Endodermal cell (in vitro differentiated cells): ENCODE measurements around the gene PC. TPM values are rescaled to one million over a fixed set of nuclear protein-coding genes. Genes with fewer than 3 reads are reported as not detected.
A peak's percentile ranks its signal among the peaks of the same experiment; 100 is the strongest.

Experiments used
- DNase-seq: peaks from one replicate; pipeline ENCODE4 v3.0.0-alpha.2; 2017
- H3K27ac ChIP-seq: 2 replicates; pipeline ENCODE4 v1.5.1; 2013; ENCODE audit warnings: mild to moderate bottlenecking, low read depth, low read length, moderate library complexity
- H3K27me3 ChIP-seq: 2 replicates; pipeline ENCODE4 v1.6.1; 2013; ENCODE audit warnings: mild to moderate bottlenecking, low read length, moderate library complexity; ENCODE audit not compliant: insufficient read depth, control insufficient read depth, poor library complexity, severe bottlenecking
- H3K36me3 ChIP-seq: 2 replicates; pipeline ENCODE4 v1.7.0; 2013; ENCODE audit warnings: mild to moderate bottlenecking, low read length, moderate library complexity; ENCODE audit not compliant: control insufficient read depth, insufficient read depth
- H3K4me1 ChIP-seq: one replicate; pipeline ENCODE4 v1.7.0; 2013; ENCODE audit warnings: low read length; ENCODE audit not compliant: control insufficient read depth, insufficient read depth
- H3K4me3 ChIP-seq: 2 replicates; pipeline ENCODE4 v1.5.1; 2013; ENCODE audit warnings: mild to moderate bottlenecking, low read length, moderate library complexity
- H3K9ac ChIP-seq: 2 replicates; pipeline ENCODE4 v1.6.1; 2013; ENCODE audit warnings: mild to moderate bottlenecking, low read length, moderate library complexity; ENCODE audit not compliant: poor library complexity, severe bottlenecking; ENCODE audit errors: extremely low read depth
- H3K9me3 ChIP-seq: 2 replicates; pipeline ENCODE4 v1.6.1; 2013; ENCODE audit warnings: mild to moderate bottlenecking, low read length, moderate library complexity; ENCODE audit not compliant: control insufficient read depth
- H3K27ac Mint-ChIP-seq: 2 replicates; pipeline ENCODE4 v1.8.0; 2020; ENCODE audit warnings: mixed read lengths
- H3K27me3 Mint-ChIP-seq: 2 replicates; pipeline ENCODE4 v1.8.0; 2021; ENCODE audit warnings: mild to moderate bottlenecking, mixed read lengths; ENCODE audit not compliant: insufficient read depth
- H3K36me3 Mint-ChIP-seq: 2 replicates; pipeline ENCODE4 v1.8.0; 2020; ENCODE audit warnings: low read depth, mixed read lengths
- H3K4me1 Mint-ChIP-seq: 2 replicates; pipeline ENCODE4 v1.8.0; 2020; ENCODE audit warnings: mixed read lengths
- H3K4me3 Mint-ChIP-seq: 2 replicates; pipeline ENCODE4 v1.8.0; 2020; ENCODE audit warnings: mild to moderate bottlenecking, moderate library complexity, mixed read lengths
- H3K9me3 Mint-ChIP-seq: 2 replicates; pipeline ENCODE4 v1.8.0; 2020; ENCODE audit warnings: mild to moderate bottlenecking, mixed read lengths
- CTCF ChIP-seq: fragments of 200-600 bp; sonication (generic); conservative IDR thresholded peaks from 2 replicates; pipeline ENCODE4 v1.5.0; 2021; ENCODE audit warnings: antibody characterized with exemption, mild to moderate bottlenecking
- WGBS, 2 experiments: methylation state at CpG; one replicate each; pipeline versions ENCODE4 v1.1.5 to v1.1.7; 2013; ENCODE audit warnings: missing lambda C conversion rate in 2 of 2, mixed read lengths in 1 of 2; ENCODE audit not compliant: insufficient coverage in 1 of 2, insufficient read length in 1 of 2; 5-methylcytosine and 5-hydroxymethylcytosine counted together
- total RNA-seq, 2 donors: library from RNA; stranded (reverse); fragmentation: NEBNext Ultra II Directional in 1 of 2; extraction: Animal tissue kit (Norgen Biotek cat#: 25700) in 1 of 2; gene quantifications; 2 replicates in 1 of 2; 3 replicates in 1 of 2; pipeline ENCODE4 v1.2.1, GENCODE V29; 2021

The PC gene
- total RNA-seq, 2 donors from 2014 or later, result 21.9 to 24.4 TPM

DNA sequence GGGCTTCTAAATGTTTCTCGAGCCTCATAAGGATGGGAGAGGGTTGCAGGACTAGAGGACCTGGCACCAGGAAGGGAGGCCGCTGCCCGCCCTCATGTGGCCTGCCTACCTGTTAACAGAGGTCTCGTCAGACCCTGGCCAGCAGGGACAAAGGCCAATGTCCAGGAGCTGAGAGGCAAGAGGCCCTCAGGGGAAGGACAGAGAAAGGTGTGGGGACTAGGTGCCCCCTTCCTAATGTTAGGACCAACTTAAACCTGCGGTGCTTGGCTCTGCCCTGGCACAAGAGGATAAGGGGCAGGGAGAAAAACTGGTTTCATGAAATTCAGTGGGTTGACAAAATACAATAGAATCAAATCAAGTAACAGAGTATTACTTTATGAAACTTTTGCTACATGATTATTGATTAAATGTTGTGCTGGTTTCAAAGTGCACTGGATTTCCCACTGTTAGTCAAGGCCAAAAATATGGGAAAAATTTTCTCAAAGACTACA, 44.8 kb upstream of the PC start:
- WGBS, 2 experiments, result 85 to 94% methylated on average over 3 to 5 of the region's 5 CpGs
- no peaks in the 10 kb centered on the region for H3K36me3 ChIP-seq
- H3K27me3 Mint-ChIP-seq, result no peaks in the 10 kb centered on the region
- no peak overlapping the region for H3K27ac ChIP-seq
- no peak overlapping the region for H3K4me3 ChIP-seq
- H3K4me1 ChIP-seq, result no peaks in the 10 kb centered on the region
- peak overlapping the region; percentile 44 for H3K27ac Mint-ChIP-seq
- no peaks in the 10 kb centered on the region for H3K36me3 Mint-ChIP-seq
- H3K4me3 Mint-ChIP-seq, result no peak overlapping the region
- no peak for TF ChIP-seq CTCF
- H3K4me1 Mint-ChIP-seq, result peaks cover 9% of the 10 kb centered on the region
- no peaks in the 10 kb centered on the region for H3K9me3 ChIP-seq
- H3K27me3 ChIP-seq, result no peaks in the 10 kb centered on the region
- peak; percentile 75 for DNase-seq
- H3K9ac ChIP-seq, result no peak overlapping the region
- no peaks in the 10 kb centered on the region for H3K9me3 Mint-ChIP-seq

DNA sequence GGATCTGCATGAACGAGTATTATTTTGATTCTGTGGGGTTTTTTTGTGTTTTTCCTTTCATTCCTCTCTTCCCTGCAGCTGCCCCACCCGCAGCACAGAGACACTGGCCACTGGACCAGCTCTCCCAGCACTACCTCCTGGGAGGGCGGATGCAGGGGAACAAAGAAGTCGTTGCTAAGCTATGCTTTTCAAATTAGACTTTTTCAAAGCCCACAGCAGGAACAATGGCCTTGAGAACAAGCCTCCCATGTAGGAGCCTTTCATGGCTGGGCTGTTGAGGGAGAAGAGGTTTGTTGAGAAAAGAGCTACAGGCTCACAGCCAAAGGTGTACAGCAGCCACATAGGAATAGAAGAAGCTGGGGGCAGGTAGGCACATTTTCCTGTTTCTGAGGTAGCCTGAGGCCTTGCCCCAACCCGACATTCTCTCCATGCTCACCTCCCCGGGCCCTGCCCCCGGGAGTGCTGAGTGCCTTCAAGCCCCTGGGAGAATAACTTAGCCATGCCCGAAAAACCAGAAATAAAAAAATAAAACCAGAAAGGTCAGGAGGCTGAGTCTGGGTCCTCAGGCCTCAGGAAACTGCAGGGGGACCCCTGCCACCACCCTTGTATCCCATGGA, 44.2 kb upstream of the PC start:
- Mint-ChIP-seq H3K27me3 (no peaks in the 10 kb centered on the region), H3K36me3 (no peaks in the 10 kb centered on the region), H3K27ac (peak overlapping the region; percentile 44), H3K4me1 (peaks cover 10% of the 10 kb centered on the region), H3K9me3 (no peaks in the 10 kb centered on the region), H3K4me3 (no peak overlapping the region)
- 30 to 36% methylated on average over 2 to 8 of the region's 8 CpGs for WGBS, 2 experiments
- TF ChIP-seq CTCF, result no peak
- H3K27ac ChIP-seq, result peak overlapping the region; percentile 60
- H3K4me1 ChIP-seq, result no peaks in the 10 kb centered on the region
- no peaks in the 10 kb centered on the region for H3K36me3 ChIP-seq
- no peak overlapping the region for H3K9ac ChIP-seq
- DNase-seq, result peak; percentile 87
- no peaks in the 10 kb centered on the region for H3K9me3 ChIP-seq
- no peaks in the 10 kb centered on the region for H3K27me3 ChIP-seq
- no peak overlapping the region for H3K4me3 ChIP-seq

DNA sequence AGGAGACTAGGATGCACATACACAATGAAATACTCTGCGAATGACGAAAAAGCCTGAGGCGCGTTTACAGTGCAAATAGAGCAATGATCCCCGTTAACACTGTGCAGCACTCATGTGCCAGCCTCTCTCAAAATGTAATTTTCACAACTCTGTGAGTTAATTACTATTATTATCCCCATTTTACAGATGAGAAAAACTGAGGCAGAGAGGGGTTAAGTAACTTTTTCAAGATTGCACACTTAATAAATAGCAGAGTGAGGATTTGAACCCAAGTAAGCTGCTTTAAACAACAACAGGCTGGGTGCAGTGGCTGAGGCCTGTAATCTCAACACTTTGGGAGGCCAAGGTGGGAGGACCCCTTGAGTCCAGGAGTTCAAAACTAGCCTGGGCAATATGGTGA, 43.1 kb upstream of the PC start:
- Histone ChIP-seq H3K4me1 (no peaks in the 10 kb centered on the region), H3K27me3 (no peaks in the 10 kb centered on the region), H3K27ac (no peak overlapping the region), H3K4me3 (no peak overlapping the region), H3K36me3 (no peaks in the 10 kb centered on the region), H3K9me3 (no peaks in the 10 kb centered on the region), H3K9ac (no peak overlapping the region)
- 93 to 97% methylated on average over 4 to 5 of the region's 5 CpGs for WGBS, 2 experiments
- Mint-ChIP-seq H3K9me3 (no peaks in the 10 kb centered on the region), H3K36me3 (no peaks in the 10 kb centered on the region), H3K4me3 (no peak overlapping the region), H3K27ac (no peak overlapping the region), H3K4me1 (peaks cover 15% of the 10 kb centered on the region), H3K27me3 (no peaks in the 10 kb centered on the region)
- no peak for TF ChIP-seq CTCF
- DNase-seq, result no peak
